WTC11 (cell line): ENCODE measurements around the gene WDR73. TPM values are rescaled to one million over a fixed set of nuclear protein-coding genes. Genes with fewer than 3 reads are reported as not detected.

ENCODE experiments used
- ATAC-seq: fragments of 200-7000 bp; cut with Tn5 transposase; 2 replicates; pipeline ENCODE4 v1.10.0; 2021; ENCODE audit warnings: mild to moderate bottlenecking, moderate library complexity
- CTCF ChIA-PET: fragments of 300-600 bp; sonication (Branson Sonifier 250); formaldehyde crosslinking; loops from one replicate; lab custom pipeline; 2021; ENCODE audit warnings: antibody characterized with exemption; lab: Charles Lee
- POLR2A ChIA-PET: fragments of 350-600 bp; sonication (Branson Sonifier 250); formaldehyde crosslinking; loops from one replicate; lab custom pipeline; 2021; ENCODE audit warnings: antibody characterized with exemption; lab: Charles Lee
- DNase-seq: peaks from one replicate; pipeline ENCODE4 v3.0.0; 2021; ENCODE audit warnings: low spot score
- H3K27ac Mint-ChIP-seq: 2 replicates; pipeline ENCODE4 v1.8.0; 2021; ENCODE audit warnings: mixed read lengths
- H3K27me3 Mint-ChIP-seq: 2 replicates; pipeline ENCODE4 v1.8.0; 2021; ENCODE audit warnings: low read depth, mild to moderate bottlenecking, moderate library complexity, mixed read lengths
- H3K36me3 Mint-ChIP-seq: 2 replicates; pipeline ENCODE4 v1.8.0; 2021; ENCODE audit warnings: mixed read lengths
- H3K4me1 Mint-ChIP-seq: 2 replicates; pipeline ENCODE4 v1.8.0; 2022; ENCODE audit warnings: mixed read lengths
- H3K4me3 Mint-ChIP-seq: 2 replicates; pipeline ENCODE4 v1.8.0; 2021; ENCODE audit warnings: mild to moderate bottlenecking, moderate library complexity, mixed read lengths
- H3K9me3 Mint-ChIP-seq: 2 replicates; pipeline ENCODE4 v1.8.0; 2021; ENCODE audit warnings: mixed read lengths
- ELF4 ChIP-seq: sonication (generic); formaldehyde crosslinking; IDR thresholded peaks from 2 replicates; pipeline ENCODE4 v1.8.1; 2022; ENCODE audit warnings: low read depth, mild to moderate bottlenecking, moderate library complexity, missing genetic modification reagents
- ESRRA ChIP-seq: sonication (generic); formaldehyde crosslinking; IDR thresholded peaks from 2 replicates; pipeline ENCODE4 v1.8.1; 2022; ENCODE audit warnings: mild to moderate bottlenecking, missing genetic modification reagents, borderline replicate concordance
- FOXP1 ChIP-seq: sonication (generic); formaldehyde crosslinking; IDR thresholded peaks from 2 replicates; pipeline ENCODE4 v1.8.0; 2022; ENCODE audit warnings: missing genetic modification reagents, mild to moderate bottlenecking, moderate library complexity, borderline replicate concordance
- GABPB1 ChIP-seq: sonication (generic); formaldehyde crosslinking; IDR thresholded peaks from 2 replicates; pipeline ENCODE4 v1.8.1; 2023; ENCODE audit warnings: mild to moderate bottlenecking, missing genetic modification reagents
- GTF2I ChIP-seq: fragments of 250-450 bp; sonication (Bioruptor Pico); conservative IDR thresholded peaks from 2 replicates; pipeline ENCODE4 v1.4.0; 2021; ENCODE audit warnings: mild to moderate bottlenecking
- NR1H2 ChIP-seq: sonication (generic); formaldehyde crosslinking; IDR thresholded peaks from 2 replicates; pipeline ENCODE4 v1.9.0; 2021; ENCODE audit warnings: mild to moderate bottlenecking, moderate library complexity, missing genetic modification reagents
- NR2C2 ChIP-seq: sonication (generic); formaldehyde crosslinking; IDR thresholded peaks from 2 replicates; pipeline ENCODE4 v1.8.0; 2022; ENCODE audit warnings: mild to moderate bottlenecking, missing genetic modification reagents
- PRRX2 ChIP-seq: fragments of 250-450 bp; sonication (Bioruptor Pico); IDR thresholded peaks from 2 replicates; pipeline ENCODE4 v1.8.0; 2021; ENCODE audit warnings: mild to moderate bottlenecking
- SMAD3 ChIP-seq: sonication (generic); formaldehyde crosslinking; IDR thresholded peaks from 2 replicates; pipeline ENCODE4 v1.8.0; 2022; ENCODE audit warnings: missing genetic modification reagents, mild to moderate bottlenecking, borderline replicate concordance
- SMAD4 ChIP-seq: sonication (generic); formaldehyde crosslinking; IDR thresholded peaks from 2 replicates; pipeline ENCODE4 v1.8.0; 2022; ENCODE audit warnings: mild to moderate bottlenecking, missing genetic modification reagents
- TCF7 ChIP-seq: sonication (generic); formaldehyde crosslinking; IDR thresholded peaks from 2 replicates; pipeline ENCODE4 v1.8.0; 2022; ENCODE audit warnings: mild to moderate bottlenecking, low read depth, missing genetic modification reagents, moderate library complexity
- ZNF232 ChIP-seq: sonication (generic); formaldehyde crosslinking; IDR thresholded peaks from 2 replicates; pipeline ENCODE4 v1.8.0; 2022; ENCODE audit warnings: mild to moderate bottlenecking, missing genetic modification reagents
- ZNF263 ChIP-seq: sonication (generic); formaldehyde crosslinking; IDR thresholded peaks from 2 replicates; pipeline ENCODE4 v1.8.1; 2022; ENCODE audit warnings: low read depth, mild to moderate bottlenecking, moderate library complexity, missing genetic modification reagents
- total RNA-seq: library from RNA; stranded (reverse); gene quantifications from 3 replicates; pipeline ENCODE4 v1.2.3, GENCODE V29; 2021
- TF ChIP-seq, protein P1 (sequence below): fragments of 250-450 bp; sonication (Bioruptor Pico); IDR thresholded peaks from 2 replicates; pipeline ENCODE4 v1.9.0; 2021; ENCODE audit warnings: moderate library complexity, mild to moderate bottlenecking, inconsistent platforms, borderline replicate concordance
- TF ChIP-seq, protein P2 (sequence below): sonication (generic); formaldehyde crosslinking; IDR thresholded peaks from 2 replicates; pipeline ENCODE4 v1.8.0; 2022; ENCODE audit warnings: mild to moderate bottlenecking, missing genetic modification reagents
- TF ChIP-seq, protein P3 (sequence below): sonication (generic); formaldehyde crosslinking; IDR thresholded peaks from 2 replicates; pipeline ENCODE4 v1.8.0; 2022; ENCODE audit warnings: mild to moderate bottlenecking, missing genetic modification reagents
- TF ChIP-seq, protein P4 (sequence below): fragments of 250-450 bp; sonication (Bioruptor Pico); IDR thresholded peaks from 2 replicates; pipeline ENCODE4 v1.9.0; 2021; ENCODE audit warnings: mild to moderate bottlenecking
- TF ChIP-seq, protein P5 (sequence below): sonication (generic); formaldehyde crosslinking; IDR thresholded peaks from 2 replicates; pipeline ENCODE4 v1.8.1; 2023; ENCODE audit warnings: mild to moderate bottlenecking, missing genetic modification reagents, moderate library complexity
- TF ChIP-seq, protein P6 (sequence below): sonication (generic); formaldehyde crosslinking; IDR thresholded peaks from 2 replicates; pipeline ENCODE4 v1.8.1; 2022; ENCODE audit warnings: mild to moderate bottlenecking, moderate library complexity, missing genetic modification reagents
- TF ChIP-seq, protein P7 (sequence below): sonication (generic); formaldehyde crosslinking; IDR thresholded peaks from 2 replicates; pipeline ENCODE4 v1.8.1; 2023; ENCODE audit warnings: mild to moderate bottlenecking, missing genetic modification reagents, moderate library complexity
- TF ChIP-seq, protein P8 (sequence below): sonication (generic); formaldehyde crosslinking; IDR thresholded peaks from 2 replicates; pipeline ENCODE4 v1.8.0; 2022; ENCODE audit warnings: mild to moderate bottlenecking, missing genetic modification reagents

The WDR73 gene
- total RNA-seq, 1 experiment from 2014 or later: 22.6 TPM

DNA sequence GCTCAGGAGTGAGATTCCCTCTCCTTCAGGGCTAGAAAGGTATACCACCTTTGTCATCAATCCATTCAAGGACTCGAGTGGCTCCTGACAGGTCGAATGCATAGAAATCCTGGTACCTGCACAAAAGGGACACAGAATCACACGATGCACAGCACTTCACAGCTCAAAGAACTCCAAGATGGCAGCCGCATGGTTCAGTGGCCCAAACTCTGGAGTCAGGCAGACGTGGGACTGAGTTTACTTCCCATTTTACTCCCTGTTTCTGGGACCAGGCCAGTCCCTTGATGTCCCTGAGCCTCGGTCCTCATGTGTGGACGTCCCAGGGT is 536 bp downstream of the WDR73 start (continued):
- TF ChIP-seq, protein P1, sequence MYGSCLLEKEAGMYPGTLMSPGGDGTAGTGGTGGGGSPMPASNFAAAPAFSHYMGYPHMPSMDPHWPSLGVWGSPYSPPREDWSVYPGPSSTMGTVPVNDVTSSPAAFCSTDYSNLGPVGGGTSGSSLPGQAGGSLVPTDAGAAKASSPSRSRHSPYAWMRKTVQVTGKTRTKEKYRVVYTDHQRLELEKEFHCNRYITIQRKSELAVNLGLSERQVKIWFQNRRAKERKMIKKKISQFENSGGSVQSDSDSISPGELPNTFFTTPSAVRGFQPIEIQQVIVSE (CRISPR knock-in tag): no peak
- no peak for TF ChIP-seq ZNF263 (CRISPR knock-in tag)
- TF ChIP-seq, protein P2, sequence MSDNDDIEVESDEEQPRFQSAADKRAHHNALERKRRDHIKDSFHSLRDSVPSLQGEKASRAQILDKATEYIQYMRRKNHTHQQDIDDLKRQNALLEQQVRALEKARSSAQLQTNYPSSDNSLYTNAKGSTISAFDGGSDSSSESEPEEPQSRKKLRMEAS (CRISPR knock-in tag): no peak
- TF ChIP-seq, protein P3, sequence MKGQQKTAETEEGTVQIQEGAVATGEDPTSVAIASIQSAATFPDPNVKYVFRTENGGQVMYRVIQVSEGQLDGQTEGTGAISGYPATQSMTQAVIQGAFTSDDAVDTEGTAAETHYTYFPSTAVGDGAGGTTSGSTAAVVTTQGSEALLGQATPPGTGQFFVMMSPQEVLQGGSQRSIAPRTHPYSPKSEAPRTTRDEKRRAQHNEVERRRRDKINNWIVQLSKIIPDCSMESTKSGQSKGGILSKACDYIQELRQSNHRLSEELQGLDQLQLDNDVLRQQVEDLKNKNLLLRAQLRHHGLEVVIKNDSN (CRISPR knock-in tag): no peak
- TF ChIP-seq NR2C2: no peak

DNA sequence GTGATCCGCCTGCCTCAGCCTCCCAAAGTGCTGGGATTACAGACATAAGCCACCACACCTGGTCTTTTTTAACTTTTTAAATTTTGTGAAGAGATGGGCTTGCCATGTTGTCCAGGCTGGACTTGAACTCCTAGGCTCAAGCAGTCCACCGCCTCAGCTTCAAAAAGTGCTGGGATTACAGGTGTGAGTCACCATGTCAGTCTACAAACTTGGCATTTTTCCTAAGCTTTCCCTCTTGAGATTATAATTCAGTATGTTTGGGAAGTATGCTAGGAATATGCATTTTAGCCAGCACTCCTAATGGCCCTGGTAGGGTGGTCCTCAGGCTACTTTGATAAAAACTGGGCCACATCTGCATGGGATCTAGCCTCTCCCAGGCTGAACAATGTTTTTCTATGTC is 4.4 kb downstream of the WDR73 start:
- no peaks in the 10 kb centered on the region; the same call in 1 of the 2 replicates for H3K27me3 Mint-ChIP-seq
- no peak overlapping the region for H3K4me3 Mint-ChIP-seq
- POLR2A ChIA-PET: no interaction called here
- no peaks in the 10 kb centered on the region for H3K9me3 Mint-ChIP-seq
- H3K36me3 Mint-ChIP-seq: peaks cover 52% of the 10 kb centered on the region
- peaks cover 11% of the 10 kb centered on the region for H3K4me1 Mint-ChIP-seq
- CTCF ChIA-PET: no interaction called here
- ATAC-seq: no peak
- no peak for DNase-seq
- TF ChIP-seq GABPB1 (CRISPR knock-in tag) (no peak), SMAD3 (CRISPR knock-in tag) (no peak)
- TF ChIP-seq, all 79 proteins: peak for 0
- H3K27ac Mint-ChIP-seq: no peak overlapping the region

DNA sequence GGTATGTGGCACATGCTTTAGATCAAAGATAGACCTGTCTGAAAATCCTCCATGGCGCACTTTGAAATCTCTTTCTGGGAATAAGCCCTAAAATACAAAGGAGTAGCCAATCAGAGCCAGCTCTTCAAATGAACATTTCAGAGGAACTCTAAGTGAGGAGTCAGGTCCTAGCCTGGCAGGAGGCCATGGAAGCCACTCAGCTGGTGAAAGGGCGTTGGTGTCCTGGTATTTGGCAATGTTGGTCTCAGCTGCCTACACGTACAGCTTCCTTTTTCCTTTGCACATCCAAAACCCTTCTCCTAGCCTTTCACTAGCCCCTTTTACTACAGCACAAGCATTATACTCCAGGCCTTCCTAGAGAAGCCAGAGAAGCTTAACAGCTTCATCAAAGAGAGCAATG is 5.5 kb downstream of the WDR73 start:
- no peak for ATAC-seq
- Mint-ChIP-seq H3K4me1 (peaks cover 8% of the 10 kb centered on the region), H3K36me3 (peaks cover 58% of the 10 kb centered on the region), H3K27me3 (no peaks in the 10 kb centered on the region), H3K27ac (no peak overlapping the region), H3K4me3 (no peak overlapping the region), H3K9me3 (no peaks in the 10 kb centered on the region)
- ChIA-PET CTCF (interaction anchor here (0.5 to 1.4 kb wide), 5 partner anchors 10 to 129 kb away, joined by 3 to 6 read pairs (median 4); no protein-coding TSS in a partner anchor), POLR2A (no interaction called here)
- TF ChIP-seq, protein P4, sequence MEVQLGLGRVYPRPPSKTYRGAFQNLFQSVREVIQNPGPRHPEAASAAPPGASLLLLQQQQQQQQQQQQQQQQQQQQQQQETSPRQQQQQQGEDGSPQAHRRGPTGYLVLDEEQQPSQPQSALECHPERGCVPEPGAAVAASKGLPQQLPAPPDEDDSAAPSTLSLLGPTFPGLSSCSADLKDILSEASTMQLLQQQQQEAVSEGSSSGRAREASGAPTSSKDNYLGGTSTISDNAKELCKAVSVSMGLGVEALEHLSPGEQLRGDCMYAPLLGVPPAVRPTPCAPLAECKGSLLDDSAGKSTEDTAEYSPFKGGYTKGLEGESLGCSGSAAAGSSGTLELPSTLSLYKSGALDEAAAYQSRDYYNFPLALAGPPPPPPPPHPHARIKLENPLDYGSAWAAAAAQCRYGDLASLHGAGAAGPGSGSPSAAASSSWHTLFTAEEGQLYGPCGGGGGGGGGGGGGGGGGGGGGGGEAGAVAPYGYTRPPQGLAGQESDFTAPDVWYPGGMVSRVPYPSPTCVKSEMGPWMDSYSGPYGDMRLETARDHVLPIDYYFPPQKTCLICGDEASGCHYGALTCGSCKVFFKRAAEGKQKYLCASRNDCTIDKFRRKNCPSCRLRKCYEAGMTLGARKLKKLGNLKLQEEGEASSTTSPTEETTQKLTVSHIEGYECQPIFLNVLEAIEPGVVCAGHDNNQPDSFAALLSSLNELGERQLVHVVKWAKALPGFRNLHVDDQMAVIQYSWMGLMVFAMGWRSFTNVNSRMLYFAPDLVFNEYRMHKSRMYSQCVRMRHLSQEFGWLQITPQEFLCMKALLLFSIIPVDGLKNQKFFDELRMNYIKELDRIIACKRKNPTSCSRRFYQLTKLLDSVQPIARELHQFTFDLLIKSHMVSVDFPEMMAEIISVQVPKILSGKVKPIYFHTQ: no peak
- TF ChIP-seq, protein P2 (CRISPR knock-in tag): no peak
- no peak for DNase-seq

DNA sequence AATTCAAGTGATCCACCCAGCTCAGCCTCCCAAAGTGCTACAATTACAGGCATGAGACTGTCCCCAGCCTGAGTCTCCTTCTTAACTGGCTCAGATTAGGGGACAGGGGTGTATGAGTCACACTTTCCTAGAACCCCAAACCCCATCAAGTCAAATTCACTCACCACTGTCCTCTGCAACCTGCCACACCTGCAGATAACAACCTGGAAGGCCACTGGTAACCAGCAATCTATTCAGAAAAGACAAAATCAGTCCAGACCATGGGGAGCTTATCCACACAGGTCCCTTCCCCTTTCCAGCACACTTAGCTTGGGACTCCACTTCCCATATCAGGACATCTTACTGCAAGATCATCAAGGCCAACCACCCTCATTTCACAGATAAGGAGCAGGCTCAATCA is 6.4 kb downstream of the WDR73 start:
- ATAC-seq (no peak), DNase-seq (no peak)
- Mint-ChIP-seq H3K27ac (no peak overlapping the region), H3K36me3 (peaks cover 66% of the 10 kb centered on the region), H3K27me3 (no peaks in the 10 kb centered on the region), H3K9me3 (no peaks in the 10 kb centered on the region), H3K4me1 (peaks cover 3% of the 10 kb centered on the region; the same call in 1 of the 2 replicates), H3K4me3 (no peak overlapping the region)
- POLR2A ChIA-PET: interaction anchor here (0.6 kb wide), 1 partner anchor 10 kb away, joined by 3 read pairs; the partner anchor contains the start of gene NMB
- CTCF ChIA-PET: interaction anchor here (0.5 to 1.0 kb wide), 2 partner anchors 11 to 77 kb away, joined by 4 to 6 read pairs; no protein-coding TSS in a partner anchor
- TF ChIP-seq ELF4 (CRISPR knock-in tag) (no peak), NR1H2 (CRISPR knock-in tag) (no peak), ZNF232 (no peak), PRRX2 (CRISPR knock-in tag) (no peak), ESRRA (CRISPR knock-in tag) (no peak), GTF2I (CRISPR knock-in tag) (no peak), SMAD4 (CRISPR knock-in tag) (no peak), FOXP1 (CRISPR knock-in tag) (no peak), TCF7 (no peak)
- TF ChIP-seq, protein P5, sequence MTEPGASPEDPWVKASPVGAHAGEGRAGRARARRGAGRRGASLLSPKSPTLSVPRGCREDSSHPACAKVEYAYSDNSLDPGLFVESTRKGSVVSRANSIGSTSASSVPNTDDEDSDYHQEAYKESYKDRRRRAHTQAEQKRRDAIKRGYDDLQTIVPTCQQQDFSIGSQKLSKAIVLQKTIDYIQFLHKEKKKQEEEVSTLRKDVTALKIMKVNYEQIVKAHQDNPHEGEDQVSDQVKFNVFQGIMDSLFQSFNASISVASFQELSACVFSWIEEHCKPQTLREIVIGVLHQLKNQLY (CRISPR knock-in tag): no peak
- TF ChIP-seq, protein P6, sequence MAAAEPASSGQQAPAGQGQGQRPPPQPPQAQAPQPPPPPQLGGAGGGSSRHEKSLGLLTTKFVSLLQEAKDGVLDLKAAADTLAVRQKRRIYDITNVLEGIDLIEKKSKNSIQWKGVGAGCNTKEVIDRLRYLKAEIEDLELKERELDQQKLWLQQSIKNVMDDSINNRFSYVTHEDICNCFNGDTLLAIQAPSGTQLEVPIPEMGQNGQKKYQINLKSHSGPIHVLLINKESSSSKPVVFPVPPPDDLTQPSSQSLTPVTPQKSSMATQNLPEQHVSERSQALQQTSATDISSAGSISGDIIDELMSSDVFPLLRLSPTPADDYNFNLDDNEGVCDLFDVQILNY (CRISPR knock-in tag): no peak
- TF ChIP-seq, protein P7, sequence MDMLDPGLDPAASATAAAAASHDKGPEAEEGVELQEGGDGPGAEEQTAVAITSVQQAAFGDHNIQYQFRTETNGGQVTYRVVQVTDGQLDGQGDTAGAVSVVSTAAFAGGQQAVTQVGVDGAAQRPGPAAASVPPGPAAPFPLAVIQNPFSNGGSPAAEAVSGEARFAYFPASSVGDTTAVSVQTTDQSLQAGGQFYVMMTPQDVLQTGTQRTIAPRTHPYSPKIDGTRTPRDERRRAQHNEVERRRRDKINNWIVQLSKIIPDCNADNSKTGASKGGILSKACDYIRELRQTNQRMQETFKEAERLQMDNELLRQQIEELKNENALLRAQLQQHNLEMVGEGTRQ (CRISPR knock-in tag): no peak
- TF ChIP-seq, protein P8, sequence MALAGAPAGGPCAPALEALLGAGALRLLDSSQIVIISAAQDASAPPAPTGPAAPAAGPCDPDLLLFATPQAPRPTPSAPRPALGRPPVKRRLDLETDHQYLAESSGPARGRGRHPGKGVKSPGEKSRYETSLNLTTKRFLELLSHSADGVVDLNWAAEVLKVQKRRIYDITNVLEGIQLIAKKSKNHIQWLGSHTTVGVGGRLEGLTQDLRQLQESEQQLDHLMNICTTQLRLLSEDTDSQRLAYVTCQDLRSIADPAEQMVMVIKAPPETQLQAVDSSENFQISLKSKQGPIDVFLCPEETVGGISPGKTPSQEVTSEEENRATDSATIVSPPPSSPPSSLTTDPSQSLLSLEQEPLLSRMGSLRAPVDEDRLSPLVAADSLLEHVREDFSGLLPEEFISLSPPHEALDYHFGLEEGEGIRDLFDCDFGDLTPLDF: no peak
- TF ChIP-seq, protein P3 (CRISPR knock-in tag): no peak
